NCI-H82 (cell line): ENCODE data around the gene COTL1.
"Not testable (repeated sequence)": the region's sequence is repeated elsewhere in the genome, so short reads cannot be mapped to it uniquely, and the experiment has no call there.

Experiments used
- DNase-seq: peaks from one replicate; lab custom pipeline; 2025; lab: John Stamatoyannopoulos, UW

The COTL1 gene

DNA sequence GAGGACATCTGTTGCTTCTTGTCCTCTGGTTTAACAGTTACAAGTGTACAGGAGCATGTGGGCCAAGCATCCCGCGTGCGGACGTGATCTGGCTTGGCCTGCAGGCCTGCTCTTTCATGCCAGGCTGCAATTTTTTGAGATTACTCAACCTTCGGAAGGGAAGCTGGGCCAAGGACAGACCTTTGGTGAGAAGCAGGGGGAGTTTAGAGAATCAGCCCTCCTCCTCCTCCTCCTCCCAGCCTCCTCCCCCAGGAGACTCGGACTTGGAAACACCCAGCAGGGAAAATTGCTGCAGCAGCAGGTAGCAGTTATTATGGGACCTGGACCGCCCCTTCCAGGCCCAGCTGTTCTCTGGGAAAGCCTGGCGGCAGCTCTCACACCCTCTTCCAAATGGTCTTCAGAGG, 25.3 kb upstream of the COTL1 start:
- DNase-seq: peak; percentile 71

DNA sequence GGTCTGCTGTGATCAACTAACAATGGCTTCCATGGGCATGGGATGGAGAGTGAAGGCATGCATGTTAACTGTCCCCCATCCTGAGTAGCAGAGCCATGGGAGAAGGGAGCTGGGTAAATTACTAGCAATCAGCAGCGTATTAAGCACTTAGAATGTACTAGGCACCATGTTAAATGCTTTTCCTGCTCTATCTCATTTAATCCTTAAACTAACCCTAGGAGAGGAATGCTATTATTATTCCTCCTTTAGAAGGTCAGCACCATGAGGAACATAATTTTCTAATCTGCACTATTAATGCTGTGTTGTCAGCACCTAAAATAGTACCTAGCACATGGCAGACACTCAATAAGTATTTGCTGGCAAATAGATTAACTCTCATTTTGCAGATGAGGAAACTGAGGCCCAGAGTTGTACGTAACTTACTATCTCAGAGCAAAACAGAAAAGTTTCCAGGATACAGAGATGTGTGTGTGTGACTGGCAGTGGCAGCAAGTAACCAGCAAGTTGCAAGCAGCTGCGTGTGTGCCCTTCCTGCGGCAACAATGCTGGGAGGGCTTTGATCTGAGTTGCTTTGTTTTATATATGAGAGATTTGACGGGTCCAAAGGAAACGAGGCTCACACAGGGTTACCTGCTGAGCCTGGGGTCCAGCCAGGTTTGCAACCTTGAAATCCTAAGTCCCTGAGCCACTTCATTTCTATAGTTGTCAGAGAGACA, 23.9 kb upstream of the COTL1 start:
- DNase-seq: no peak

DNA sequence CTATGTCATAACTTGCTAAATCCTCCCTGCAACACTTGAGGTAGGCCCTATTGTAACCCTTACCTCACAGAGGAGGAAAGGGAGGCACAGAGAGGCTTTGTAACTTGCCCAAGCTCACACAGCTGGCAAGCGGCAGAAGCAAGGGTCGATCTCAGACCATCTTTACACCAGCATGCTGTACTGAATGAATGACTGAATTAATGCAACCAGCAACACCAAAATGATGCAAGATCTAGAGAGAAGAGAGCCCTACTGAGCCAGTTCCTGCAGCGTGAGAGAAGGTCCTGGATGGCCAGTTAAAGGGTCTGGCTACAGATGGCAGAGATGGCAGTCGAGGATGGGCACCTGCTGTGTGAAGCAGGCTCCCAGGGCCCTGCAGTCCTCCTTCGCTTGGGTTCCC, 22.3 kb upstream of the COTL1 start:
- no peak for DNase-seq

DNA sequence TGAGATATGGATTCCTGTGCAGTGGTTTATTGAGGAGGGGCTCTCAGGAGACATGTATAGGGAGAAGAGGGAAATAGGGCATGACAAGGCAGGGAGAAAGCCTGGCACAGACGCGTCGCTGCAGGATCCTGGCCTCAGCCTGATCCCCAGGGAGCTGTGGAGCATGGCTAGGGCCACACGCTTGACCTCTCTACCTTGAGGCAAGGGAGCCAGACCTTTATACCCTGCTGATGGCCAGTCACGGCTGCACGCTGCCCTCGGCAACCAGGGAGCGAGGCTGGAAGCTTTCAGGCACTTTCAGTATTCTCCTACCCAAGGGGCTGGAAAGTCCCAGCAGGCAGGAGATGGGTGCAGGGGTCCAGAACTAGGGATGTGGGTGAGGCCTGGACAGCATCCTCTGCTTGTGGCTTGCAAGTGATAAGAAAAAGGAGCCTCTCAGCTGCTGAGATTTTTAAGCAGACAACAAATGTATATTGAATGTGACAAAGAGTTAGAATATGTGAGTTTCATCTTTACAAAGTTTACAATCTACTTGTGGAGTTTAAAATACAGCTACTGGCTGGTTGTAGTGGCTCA, 20.4 kb upstream of the COTL1 start:
- no peak for DNase-seq

DNA sequence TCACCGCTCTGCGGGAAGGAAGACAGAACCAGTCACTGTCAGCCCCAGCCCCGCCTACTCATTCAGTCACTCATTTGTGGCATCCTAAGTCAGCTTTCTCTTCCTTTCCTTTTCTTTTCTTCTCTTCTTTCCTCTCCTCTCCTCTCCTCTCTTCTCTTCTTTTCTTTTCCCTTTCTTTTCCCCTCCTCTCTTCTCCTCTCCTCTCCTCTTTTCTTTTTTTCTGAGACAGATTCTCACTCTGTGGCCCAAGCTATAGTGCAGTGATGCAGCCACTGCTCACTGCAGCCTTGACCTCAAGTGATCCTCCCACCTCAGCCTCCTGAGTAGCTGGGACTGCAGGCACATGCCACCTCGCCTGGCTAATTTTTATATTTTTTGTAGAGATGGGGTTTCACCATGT, 19.8 kb upstream of the COTL1 start:
- DNase-seq: no peak

DNA sequence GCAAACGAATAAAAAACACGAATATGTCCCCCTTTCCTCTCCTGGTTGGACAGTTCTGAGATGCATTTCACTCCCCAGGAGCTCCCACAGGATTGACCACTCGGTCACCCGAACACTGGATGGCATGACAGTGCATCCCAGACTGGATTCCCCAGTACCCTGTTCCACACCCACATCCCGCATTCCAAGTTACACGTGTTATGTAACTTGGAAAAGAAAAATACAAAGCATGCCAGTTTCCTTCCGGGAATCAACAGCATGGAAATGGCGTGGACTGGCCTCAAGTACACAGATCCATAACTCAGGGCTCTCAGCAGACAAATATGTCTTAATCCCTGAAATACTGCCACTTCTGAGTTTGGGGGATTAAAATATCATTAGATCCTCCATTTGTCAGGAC, 17.8 kb upstream of the COTL1 start:
- no peak for DNase-seq

DNA sequence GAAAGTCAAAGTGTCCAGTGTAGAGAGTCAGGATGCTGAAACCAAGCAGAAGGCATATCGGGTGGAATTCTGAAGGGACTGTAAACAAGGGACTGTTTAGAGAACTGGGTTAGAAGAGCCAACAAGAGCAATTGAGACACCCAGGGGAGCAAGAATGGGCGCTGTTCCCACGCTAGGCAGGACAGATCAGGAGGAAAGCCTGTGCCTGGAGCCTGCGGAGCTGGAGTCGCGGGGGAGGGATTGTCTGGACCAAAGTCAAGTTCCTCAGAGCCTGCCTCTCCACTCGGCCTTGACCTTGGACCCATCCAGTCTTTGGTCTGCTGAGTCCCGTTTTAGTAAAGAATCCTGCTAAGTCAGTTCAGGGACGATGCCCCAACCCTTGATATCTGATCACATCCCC, 15.7 kb upstream of the COTL1 start:
- DNase-seq: no peak

DNA sequence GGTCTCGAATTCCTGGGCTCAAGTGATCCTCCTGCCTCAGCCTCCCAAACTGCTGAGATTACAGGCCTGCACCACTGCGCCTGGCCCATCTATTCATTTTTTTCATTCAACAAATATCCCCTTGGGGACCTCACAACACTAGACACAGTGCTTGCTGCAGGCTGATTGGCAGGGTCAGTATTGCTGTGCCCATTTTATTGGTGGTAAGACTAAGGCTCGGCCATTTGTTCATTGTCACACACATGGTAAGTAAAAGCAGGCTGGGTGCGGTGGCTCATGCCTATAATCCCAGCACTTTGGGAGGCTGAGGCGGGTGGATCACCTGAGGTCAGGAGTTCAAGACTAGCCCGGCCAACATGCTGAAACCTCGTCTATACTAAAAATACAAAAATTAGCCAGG, 15.0 kb upstream of the COTL1 start:
- not testable (repeated sequence) for DNase-seq

DNA sequence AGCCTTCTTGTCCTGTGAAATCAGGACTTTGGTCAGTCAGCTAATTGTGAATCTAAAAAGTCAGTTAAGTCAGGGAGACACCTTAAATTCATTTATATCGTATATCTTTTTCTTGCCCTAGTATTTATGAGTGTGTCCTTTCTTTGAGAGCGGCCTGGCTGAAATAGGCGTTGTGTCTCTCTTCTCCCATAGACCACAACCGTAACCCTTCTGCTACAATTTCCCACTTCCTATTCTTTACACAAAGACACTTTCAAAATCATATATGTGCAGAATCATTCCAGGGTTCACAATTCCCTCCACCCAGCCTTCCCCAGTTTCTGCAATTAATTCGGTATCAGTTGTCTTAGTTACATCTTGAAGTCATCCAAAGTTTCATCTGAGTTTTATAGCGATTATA, 14.0 kb upstream of the COTL1 start:
- no peak for DNase-seq

DNA sequence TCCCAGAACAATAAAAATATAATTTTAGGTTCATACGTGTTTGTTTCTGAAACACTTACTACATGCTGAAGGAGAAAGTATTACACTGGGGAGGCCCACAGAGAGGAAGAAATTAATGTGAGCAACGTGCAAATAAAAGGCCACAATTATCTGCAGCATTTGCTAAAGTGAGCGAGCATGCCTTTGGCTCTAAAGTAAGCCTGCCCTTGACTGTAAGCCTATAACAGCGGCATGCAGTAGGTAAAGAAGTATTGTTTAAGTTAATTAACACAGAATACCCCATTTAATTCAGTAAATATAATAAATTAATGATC, 13.2 kb upstream of the COTL1 start:
- DNase-seq: no peak

DNA sequence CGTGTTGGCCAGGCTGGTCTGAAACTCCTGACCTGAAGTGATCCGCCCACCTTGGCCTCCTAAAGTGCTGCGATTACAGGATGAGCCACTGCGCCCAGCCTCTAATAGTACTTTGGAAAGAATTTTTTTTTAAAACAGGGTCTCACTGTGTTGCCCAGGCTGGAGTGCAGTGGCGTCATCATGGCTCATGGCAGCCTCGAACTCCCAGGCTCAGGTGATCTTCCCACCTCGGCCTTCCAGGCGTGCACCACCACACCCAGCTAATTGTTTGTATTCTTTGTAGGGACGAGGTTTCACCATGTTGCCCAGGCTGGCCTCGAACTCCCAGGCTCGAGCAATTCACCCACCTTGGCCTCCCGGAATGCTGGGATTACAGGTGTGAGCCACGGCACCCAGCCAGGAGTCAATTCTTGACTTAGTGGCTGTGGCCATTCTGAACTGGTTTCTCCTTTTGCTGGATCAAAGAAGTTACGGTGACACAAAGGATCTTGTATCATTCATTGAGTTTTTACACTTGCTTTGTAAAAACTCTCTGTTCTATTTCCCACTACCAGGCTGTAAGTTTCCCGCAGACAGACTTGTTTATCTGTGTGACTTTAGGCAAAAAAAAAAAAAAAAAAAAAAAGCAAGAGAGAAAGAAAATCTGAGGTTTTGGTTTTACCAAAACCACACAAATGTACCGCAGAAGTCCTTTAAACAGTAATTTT, 12.7 kb upstream of the COTL1 start:
- DNase-seq: no peak

DNA sequence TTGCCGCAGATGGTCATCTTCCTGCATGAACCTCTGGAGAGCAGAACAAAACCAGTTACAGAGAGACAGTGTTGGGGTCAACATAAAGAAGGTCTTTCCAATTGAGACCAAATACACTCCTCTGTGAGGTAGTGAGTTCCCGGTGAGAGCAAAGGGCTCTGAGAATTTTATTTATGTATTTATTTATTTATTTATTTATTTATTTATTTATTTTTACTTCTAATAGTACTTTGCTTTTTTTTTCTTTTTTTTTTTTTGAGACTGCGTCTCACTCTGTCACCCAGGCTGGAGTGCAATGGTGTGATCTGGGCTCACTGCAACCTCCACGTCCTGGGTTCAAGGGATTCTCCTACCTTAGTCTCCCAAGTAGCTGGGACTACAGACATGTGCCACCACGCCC, 12.1 kb upstream of the COTL1 start:
- no peak for DNase-seq

DNA sequence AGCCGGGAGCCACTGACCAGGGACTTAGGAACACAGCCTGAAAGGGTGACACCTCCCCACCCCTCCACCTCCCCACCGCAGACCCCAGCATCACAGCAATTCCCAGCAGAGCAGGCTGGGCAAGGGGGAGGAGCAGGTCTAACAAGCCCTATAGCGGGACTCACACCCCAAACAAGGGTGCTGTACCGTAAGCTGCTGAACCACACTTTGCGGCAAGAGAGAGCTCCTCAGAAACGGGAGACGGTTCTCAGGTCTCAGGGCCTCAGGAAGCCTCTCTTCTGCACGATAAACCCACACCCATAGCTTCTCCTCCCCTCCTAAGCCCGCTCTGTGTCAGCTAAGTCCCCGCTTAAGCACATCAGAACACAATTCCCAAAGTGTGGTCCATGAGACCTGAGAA, 11.7 kb upstream of the COTL1 start:
- no peak for DNase-seq

DNA sequence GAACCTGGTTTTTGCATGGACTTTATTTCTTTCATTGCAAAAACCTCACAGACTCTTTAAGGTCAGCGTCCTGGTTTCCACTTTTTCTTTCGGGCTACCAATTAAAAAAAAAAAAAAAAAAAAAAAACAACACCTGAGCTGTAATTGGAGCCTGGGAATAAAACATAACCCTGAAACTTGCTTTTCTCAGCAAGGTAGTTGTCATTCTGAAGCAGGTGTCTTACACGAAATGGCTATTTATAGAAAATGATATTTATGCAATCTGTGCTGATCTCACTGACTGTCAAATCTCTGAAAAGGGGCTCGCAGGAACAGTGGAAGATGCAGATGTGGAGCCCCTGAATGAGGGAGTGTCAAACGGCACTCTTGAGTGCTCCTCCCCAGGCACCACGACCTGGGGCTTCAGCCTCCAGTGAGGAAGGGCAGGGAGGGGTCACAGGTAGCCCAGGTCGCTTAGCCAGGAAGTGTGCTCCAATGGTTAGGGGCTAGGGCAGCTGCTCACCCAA, 10.4 kb upstream of the COTL1 start:
- no peak for DNase-seq

DNA sequence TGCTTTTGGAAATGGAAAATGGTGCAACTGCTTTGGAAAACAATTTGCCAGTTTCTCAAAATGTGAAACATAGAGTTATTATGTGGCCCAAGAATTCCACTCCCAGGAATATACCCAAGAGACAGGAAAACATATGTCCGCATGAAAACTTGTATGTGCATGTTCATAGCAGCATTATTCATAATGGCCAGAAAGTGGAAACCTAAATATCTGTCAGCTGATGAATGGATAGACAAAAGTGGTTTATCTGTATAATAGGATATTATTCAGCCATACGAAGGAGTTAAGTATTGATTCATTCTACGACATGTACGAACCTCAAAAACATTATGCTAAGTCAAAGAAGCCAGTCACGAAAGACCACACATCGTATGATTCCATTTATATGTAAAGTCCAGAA, 7.7 kb upstream of the COTL1 start:
- no peak for DNase-seq

DNA sequence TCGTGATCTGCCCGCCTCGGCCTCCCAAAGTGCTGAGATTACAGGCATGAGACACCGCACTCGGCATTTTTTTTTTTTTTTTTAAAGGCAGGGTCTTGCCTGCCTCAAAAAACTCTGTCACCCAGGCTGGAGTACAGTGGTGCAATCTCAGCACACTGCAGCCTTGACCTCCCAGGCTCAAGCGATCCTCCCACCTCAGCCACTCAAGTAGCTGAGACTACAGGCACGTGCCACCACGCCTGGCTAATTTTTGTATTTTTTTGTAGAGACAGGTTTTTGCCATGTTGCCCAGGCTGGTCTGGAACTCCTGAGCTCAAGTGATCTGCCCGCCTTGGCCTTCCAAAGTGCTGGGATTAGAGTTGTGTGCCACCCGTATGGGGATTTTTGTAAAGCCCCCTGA, 3.0 kb upstream of the COTL1 start:
- DNase-seq: not testable (repeated sequence)

DNA sequence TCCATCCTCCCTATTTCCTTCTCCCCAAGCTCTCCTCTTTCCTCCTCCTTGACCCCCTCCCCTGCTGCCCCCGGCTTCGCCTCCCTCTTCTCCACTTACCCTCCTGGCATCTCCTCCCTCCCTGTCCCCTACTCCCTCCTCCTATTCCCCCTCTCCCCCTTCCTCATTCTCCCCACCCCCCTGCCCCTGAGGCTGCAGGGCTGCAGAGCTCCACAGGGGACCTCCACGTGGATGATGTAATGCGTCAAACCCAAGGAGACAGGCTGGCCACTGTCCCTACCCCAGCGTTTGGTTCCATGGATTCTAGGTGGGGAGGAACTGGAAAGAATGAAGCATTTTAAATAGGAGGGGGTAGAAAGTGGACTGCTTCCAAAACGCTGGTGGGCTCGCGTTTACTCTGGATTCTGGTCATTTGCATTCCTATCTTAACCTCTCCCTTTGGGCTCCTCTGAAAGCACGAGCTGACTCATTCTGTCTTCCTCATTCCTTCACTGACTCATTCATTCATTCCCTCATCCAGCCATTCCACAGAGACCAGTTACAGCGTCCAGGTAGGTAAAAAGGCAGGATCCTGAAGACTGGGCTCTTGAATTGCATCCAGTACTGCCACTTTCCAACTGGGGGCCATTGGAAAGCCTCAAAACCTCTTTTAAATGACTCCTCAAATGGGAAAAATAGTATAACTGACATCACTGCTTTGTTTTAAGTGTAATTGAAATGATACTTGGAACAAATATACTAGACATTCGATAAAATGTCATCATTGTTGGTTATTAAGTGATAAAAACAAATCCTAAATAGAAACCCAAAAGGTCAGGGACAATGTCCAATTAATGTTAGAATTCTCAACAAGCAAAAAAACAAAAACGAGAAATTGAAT, 943 bp upstream of the COTL1 start:
- peak; percentile 60 for DNase-seq

DNA sequence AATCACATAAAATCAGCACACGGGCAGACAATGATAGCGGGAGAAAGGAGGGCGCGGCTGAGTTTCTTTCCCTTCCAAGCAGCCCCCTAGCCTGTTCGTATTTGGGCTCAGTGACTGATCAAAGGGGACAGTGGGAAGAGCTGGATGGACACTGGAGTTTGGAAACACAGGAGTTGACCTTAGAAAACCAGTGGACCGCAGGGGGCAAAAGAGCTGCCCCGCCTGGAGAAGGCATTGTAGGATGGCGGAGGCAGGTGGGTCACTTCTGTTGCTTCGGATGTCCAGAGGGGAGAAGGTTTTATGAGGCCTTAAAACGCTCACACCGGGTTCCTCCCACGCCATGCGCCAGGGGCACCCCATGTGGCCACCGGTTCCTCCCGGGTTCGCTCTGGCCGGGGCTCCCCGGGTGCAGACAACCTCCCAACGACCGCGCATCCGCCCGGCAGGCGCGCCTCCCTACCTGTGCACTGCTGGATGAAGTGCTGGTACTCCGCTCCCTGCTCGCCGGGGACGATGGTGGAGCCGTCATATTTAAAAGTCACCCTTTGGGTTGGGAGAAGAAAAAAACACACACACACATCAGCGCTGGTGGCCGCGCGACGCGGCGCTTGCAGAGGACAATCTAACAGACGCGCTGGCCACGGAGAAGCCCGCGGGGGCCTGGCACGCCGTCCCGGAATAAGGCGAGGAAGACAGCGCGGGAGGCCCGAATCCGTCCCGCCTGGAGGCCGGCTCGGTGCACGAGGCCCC, 662 bp downstream of the COTL1 start:
- DNase-seq: peak; percentile 36

DNA sequence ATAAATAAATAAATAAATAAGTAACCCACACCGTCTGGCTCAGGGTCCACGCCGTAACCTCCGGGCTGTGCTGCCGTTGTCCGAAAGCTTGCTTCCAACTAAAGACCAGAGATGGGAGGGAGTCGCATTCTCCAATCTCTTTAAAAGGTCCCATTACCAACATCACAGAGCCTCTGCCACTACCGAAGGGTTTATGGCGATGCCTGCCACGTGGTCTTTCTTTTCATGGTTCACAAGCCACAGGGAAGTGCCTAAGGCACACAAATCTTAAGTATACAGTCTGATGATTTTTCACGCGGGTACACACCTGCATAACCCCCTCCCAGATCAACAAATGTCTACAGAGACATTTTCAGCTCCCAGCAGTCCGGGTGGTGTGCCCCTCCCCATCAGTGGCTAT, 1.4 kb downstream of the COTL1 start:
- DNase-seq: peak; percentile 36

DNA sequence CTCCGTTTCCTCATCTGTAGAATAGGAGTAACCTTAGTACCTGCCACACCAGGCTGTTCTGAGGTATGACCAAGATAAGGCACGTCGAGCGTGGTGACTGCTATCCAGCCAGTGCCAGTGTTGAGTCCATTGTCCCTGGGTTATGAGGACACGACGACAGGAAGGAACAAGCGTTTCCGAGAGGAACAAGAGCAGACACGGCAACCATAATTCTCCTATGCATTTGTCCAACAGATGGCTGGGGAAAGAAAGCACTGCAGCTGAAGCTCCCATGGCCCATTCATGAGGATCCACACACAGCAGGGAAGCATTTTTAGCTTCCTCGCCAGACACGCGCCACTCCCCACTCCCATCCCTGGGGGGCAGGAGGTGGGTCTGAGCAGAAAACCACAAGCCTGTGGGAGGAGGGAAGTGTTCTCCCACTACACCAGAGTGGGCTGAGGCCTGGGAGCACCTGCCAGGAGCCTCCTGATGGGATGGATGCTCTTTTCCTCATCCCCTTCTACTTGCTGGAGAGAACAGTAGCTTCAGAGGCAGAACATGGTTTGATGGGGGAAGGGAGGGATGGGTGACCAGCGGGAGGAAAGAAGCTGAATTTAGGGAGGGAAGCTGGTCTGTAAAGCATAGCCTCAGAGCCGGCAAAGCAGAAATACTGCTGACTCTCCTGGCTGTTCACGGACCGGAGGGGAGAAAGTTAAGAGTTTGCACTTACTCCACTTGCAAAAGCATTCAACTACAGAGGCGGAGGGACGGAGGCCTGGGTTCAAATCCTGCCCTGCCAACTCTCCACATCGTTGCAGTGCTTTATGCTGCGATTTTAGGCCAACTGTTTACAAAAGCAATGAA, 2.7 kb downstream of the COTL1 start:
- DNase-seq: no peak

DNA sequence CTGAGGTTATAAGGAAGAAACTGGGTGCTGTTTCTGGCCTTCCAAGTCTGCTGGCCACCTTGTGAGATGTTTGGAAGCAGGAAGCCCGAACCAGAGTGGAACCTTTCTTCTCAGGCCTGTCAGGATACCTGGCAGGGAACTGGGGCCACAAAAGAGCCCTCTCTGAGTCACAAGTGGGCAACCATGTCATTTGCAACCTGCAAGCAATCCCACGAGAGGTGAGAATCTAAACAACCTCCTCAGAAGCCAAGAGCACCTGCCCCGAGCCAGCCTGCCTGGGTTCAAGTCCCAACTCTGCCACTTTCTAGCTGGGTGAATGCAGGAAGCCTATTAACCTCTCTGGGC, 3.3 kb downstream of the COTL1 start:
- no peak for DNase-seq
